ENCODE data around the gene DPYSL3.

DPYSL3 gene

GRCh38 chr5:147445917-147446316 is 64.0 kb downstream of the DPYSL3 start:
- no peak for TF ChIP-seq CTCF (IDR thresholded peaks at IDR 0.05; ENCODE audit: low read depth, low read length)
- peaks cover 5% of the 10 kb centered on the region; the same call in 1 of the 2 replicates for H3K4me1 ChIP-seq
- no peaks in the 10 kb centered on the region for H3K36me3 ChIP-seq
- H3K4me3 ChIP-seq (ENCODE audit: low read depth, low read length), result no peak overlapping the region
- no peaks in the 10 kb centered on the region for H3K27me3 ChIP-seq
- H3K9me3 ChIP-seq, result no peaks in the 10 kb centered on the region
- DNase-seq, result no peak

GRCh38 chr5:147445090-147445489 is 64.8 kb downstream of the DPYSL3 start:
- no peak for TF ChIP-seq CTCF (IDR thresholded peaks at IDR 0.05; ENCODE audit: low read depth, low read length)
- Histone ChIP-seq H3K9me3 (no peaks in the 10 kb centered on the region), H3K4me3 (ENCODE audit: low read depth, low read length) (no peak overlapping the region), H3K36me3 (no peaks in the 10 kb centered on the region), H3K27me3 (no peaks in the 10 kb centered on the region), H3K4me1 (peaks cover 13% of the 10 kb centered on the region; the same call in 1 of the 2 replicates)
- no peak for DNase-seq

GRCh38 chr5:147442224-147442623 is 67.6 kb downstream of the DPYSL3 start:
- H3K36me3 ChIP-seq, result no peaks in the 10 kb centered on the region
- H3K9me3 ChIP-seq, result no peaks in the 10 kb centered on the region
- no peak overlapping the region for H3K4me3 ChIP-seq (ENCODE audit: low read depth, low read length)
- H3K4me1 ChIP-seq, result peaks cover 14% of the 10 kb centered on the region; the same call in 1 of the 2 replicates
- no peaks in the 10 kb centered on the region for H3K27me3 ChIP-seq
- TF ChIP-seq CTCF (IDR thresholded peaks at IDR 0.05; ENCODE audit: low read depth, low read length), result no peak
- DNase-seq, result no peak

- no peak for DNase-seq
- peaks cover 14% of the 10 kb centered on the region; the same call in 1 of the 2 replicates for H3K4me1 ChIP-seq
- H3K36me3 ChIP-seq, result no peaks in the 10 kb centered on the region
- no peaks in the 10 kb centered on the region for H3K27me3 ChIP-seq
- no peaks in the 10 kb centered on the region for H3K9me3 ChIP-seq
- no peak for TF ChIP-seq CTCF (IDR thresholded peaks at IDR 0.05; ENCODE audit: low read depth, low read length)
- no peak overlapping the region for H3K4me3 ChIP-seq (ENCODE audit: low read depth, low read length)
These were observed 68.6 kb downstream of the DPYSL3 start for GRCh38 chr5:147441191-147441695.

GRCh38 chr5:147439254-147439653 is 70.6 kb downstream of the DPYSL3 start:
- no peak for DNase-seq
- H3K36me3 ChIP-seq, result no peaks in the 10 kb centered on the region
- H3K4me1 ChIP-seq, result peaks cover 14% of the 10 kb centered on the region; the same call in 1 of the 2 replicates
- no peak overlapping the region for H3K4me3 ChIP-seq (ENCODE audit: low read depth, low read length)
- no peak for TF ChIP-seq CTCF (IDR thresholded peaks at IDR 0.05; ENCODE audit: low read depth, low read length)
- no peaks in the 10 kb centered on the region for H3K9me3 ChIP-seq
- no peaks in the 10 kb centered on the region for H3K27me3 ChIP-seq

GRCh38 chr5:147437161-147437596 is 72.7 kb downstream of the DPYSL3 start:
- no peak for TF ChIP-seq CTCF (IDR thresholded peaks at IDR 0.05; ENCODE audit: low read depth, low read length)
- no peaks in the 10 kb centered on the region for H3K36me3 ChIP-seq
- no peaks in the 10 kb centered on the region for H3K27me3 ChIP-seq
- H3K4me3 ChIP-seq (ENCODE audit: low read depth, low read length), result no peak overlapping the region
- peaks cover 27% of the 10 kb centered on the region for H3K4me1 ChIP-seq
- no peaks in the 10 kb centered on the region for H3K9me3 ChIP-seq
- DNase-seq, result no peak
